Astrocyte (in vitro differentiated cells and primary cell): ENCODE results near the gene COL18A1. TPM values are rescaled to one million over a fixed set of nuclear protein-coding genes. Genes with fewer than 3 reads are reported as not detected.

Experiments
- DNase-seq: peaks from one replicate; pipeline ENCODE4 v3.0.0-alpha.2; 2010; ENCODE audit warnings: low read depth
- FAIRE-seq: peaks from 2 replicates; lab custom pipeline; 2011; peaks lifted over from hg19 to GRCh38; lab: Jason Lieb, UNC
- H2AFZ ChIP-seq: 2 replicates; pipeline ENCODE4 v1.6.0; 2012; ENCODE audit warnings: low read depth, low read length, inconsistent platforms
- H3K27ac ChIP-seq: 2 replicates; pipeline ENCODE4 v1.5.1; 2011; ENCODE audit warnings: low read depth, low read length, inconsistent platforms
- H3K27me3 ChIP-seq: 2 replicates; pipeline ENCODE4 v1.6.0; 2011; ENCODE audit warnings: low read length, inconsistent platforms; ENCODE audit not compliant: insufficient read depth
- H3K36me3 ChIP-seq: 2 replicates; pipeline ENCODE4 v1.5.1; 2011; ENCODE audit warnings: low read length, inconsistent platforms; ENCODE audit not compliant: insufficient read depth
- H3K4me1 ChIP-seq: 2 replicates; pipeline ENCODE4 v1.5.1; 2011; ENCODE audit warnings: low read length, inconsistent platforms; ENCODE audit not compliant: insufficient read depth
- H3K4me2 ChIP-seq: 2 replicates; pipeline ENCODE4 v1.6.0; 2012; ENCODE audit warnings: low read length, inconsistent platforms
- H3K4me3 ChIP-seq: 2 replicates; pipeline ENCODE4 v1.5.1; 2011; ENCODE audit warnings: low read depth, mild to moderate bottlenecking, low read length, inconsistent platforms; ENCODE audit not compliant: insufficient read depth
- H3K79me2 ChIP-seq: 2 replicates; pipeline ENCODE4 v1.6.0; 2012; ENCODE audit warnings: mild to moderate bottlenecking, low read length, inconsistent platforms; ENCODE audit not compliant: insufficient read depth
- H3K9ac ChIP-seq: 2 replicates; pipeline ENCODE4 v1.6.0; 2012; ENCODE audit warnings: mild to moderate bottlenecking, low read length, inconsistent platforms
- H3K9me3 ChIP-seq: 2 replicates; pipeline ENCODE4 v1.5.1; 2012; ENCODE audit warnings: low read depth, mild to moderate bottlenecking, low read length, inconsistent platforms; ENCODE audit not compliant: insufficient read depth
- H4K20me1 ChIP-seq: 2 replicates; pipeline ENCODE4 v1.6.0; 2012; ENCODE audit warnings: low read length, inconsistent platforms; ENCODE audit not compliant: insufficient read depth
- H3K27ac Mint-ChIP-seq: one replicate; pipeline ENCODE4 v1.8.0; 2021; ENCODE audit warnings: mild to moderate bottlenecking, mixed read lengths; ENCODE audit not compliant: unreplicated experiment
- H3K27me3 Mint-ChIP-seq: one replicate; pipeline ENCODE4 v1.8.0; 2021; ENCODE audit warnings: low read depth, mixed read lengths; ENCODE audit not compliant: unreplicated experiment
- H3K36me3 Mint-ChIP-seq: one replicate; pipeline ENCODE4 v1.8.0; 2021; ENCODE audit warnings: low read depth, mixed read lengths; ENCODE audit not compliant: unreplicated experiment
- H3K4me1 Mint-ChIP-seq: one replicate; pipeline ENCODE4 v1.8.0; 2021; ENCODE audit warnings: low read depth, mixed read lengths; ENCODE audit not compliant: unreplicated experiment
- H3K4me3 Mint-ChIP-seq: one replicate; pipeline ENCODE4 v1.8.0; 2021; ENCODE audit warnings: mild to moderate bottlenecking, moderate library complexity, mixed read lengths; ENCODE audit not compliant: unreplicated experiment
- H3K9me3 Mint-ChIP-seq: one replicate; pipeline ENCODE4 v1.8.0; 2021; ENCODE audit warnings: mild to moderate bottlenecking, mixed read lengths; ENCODE audit not compliant: unreplicated experiment
- CTCF ChIP-seq: IDR thresholded peaks from 2 replicates; pipeline ENCODE4 v1.5.1; 2011; ENCODE audit warnings: low read depth, mild to moderate bottlenecking, inconsistent platforms, low read length, moderate library complexity; ENCODE audit not compliant: insufficient read depth
- EZH2 ChIP-seq: IDR thresholded peaks from 2 replicates; pipeline ENCODE4 v1.6.1; 2012; ENCODE audit warnings: mild to moderate bottlenecking, low read length, inconsistent platforms; ENCODE audit not compliant: insufficient read depth
- total RNA-seq: library from RNA; stranded (reverse); gene quantifications from 2 replicates; pipeline ENCODE4 v1.2.1, GENCODE V29; 2021

Gene COL18A1
- total RNA-seq, 1 donor from 2014 or later: 616 TPM

GRCh38 chr21:45468051-45468970 is 63.3 kb downstream of the COL18A1 start:
- H4K20me1 ChIP-seq: peaks cover 33% of the 10 kb centered on the region
- FAIRE-seq: no peak
- H3K9ac ChIP-seq: no peak overlapping the region
- H3K4me3 Mint-ChIP-seq: no peak overlapping the region
- no peak for DNase-seq
- peaks cover 20% of the 10 kb centered on the region for H3K4me1 Mint-ChIP-seq
- no peak overlapping the region for H3K4me3 ChIP-seq
- H3K4me1 ChIP-seq: peaks cover 22% of the 10 kb centered on the region
- no peaks in the 10 kb centered on the region for H3K27me3 ChIP-seq
- no peak overlapping the region for H3K27ac Mint-ChIP-seq
- peaks cover 23% of the 10 kb centered on the region for H3K36me3 Mint-ChIP-seq
- peaks cover 3% of the 10 kb centered on the region for H3K36me3 ChIP-seq
- peaks cover 5% of the 10 kb centered on the region for H3K9me3 Mint-ChIP-seq
- H3K79me2 ChIP-seq: peaks cover 39% of the 10 kb centered on the region
- no peak overlapping the region for H3K27ac ChIP-seq
- H3K27me3 Mint-ChIP-seq: no peaks in the 10 kb centered on the region
- TF ChIP-seq EZH2 (no peak), CTCF (no peak)
- no peaks in the 10 kb centered on the region for H3K9me3 ChIP-seq
- H3K4me2 ChIP-seq: no peak overlapping the region
- no peak overlapping the region for H2AFZ ChIP-seq

GRCh38 chr21:45468971-45469272 is 64.0 kb downstream of the COL18A1 start:
- no peak for TF ChIP-seq CTCF
- TF ChIP-seq EZH2: no peak
- no peaks in the 10 kb centered on the region for H3K27me3 Mint-ChIP-seq
- H3K27me3 ChIP-seq: no peaks in the 10 kb centered on the region

More at GRCh38 chr21:45468971-45469272, 64.0 kb downstream of the COL18A1 start:
- FAIRE-seq: no peak
- no peak overlapping the region for H3K4me3 ChIP-seq
- no peaks in the 10 kb centered on the region for H3K9me3 ChIP-seq
- no peak overlapping the region for H3K4me2 ChIP-seq
- no peak for DNase-seq
- no peak overlapping the region for H3K27ac ChIP-seq
- Mint-ChIP-seq H3K9me3 (peaks cover 1% of the 10 kb centered on the region), H3K27ac (no peak overlapping the region), H3K36me3 (peaks cover 17% of the 10 kb centered on the region), H3K4me3 (no peak overlapping the region), H3K4me1 (peaks cover 22% of the 10 kb centered on the region)
- H3K4me1 ChIP-seq: peaks cover 22% of the 10 kb centered on the region
- no peak overlapping the region for H3K9ac ChIP-seq
- H3K79me2 ChIP-seq: peaks cover 45% of the 10 kb centered on the region
- peaks cover 3% of the 10 kb centered on the region for H3K36me3 ChIP-seq
- peaks cover 33% of the 10 kb centered on the region for H4K20me1 ChIP-seq
- H2AFZ ChIP-seq: no peak overlapping the region
